Progenitor cell of endocrine pancreas (in vitro differentiated cells): ENCODE data around the gene STK10. TPM values are rescaled to one million over a fixed set of nuclear protein-coding genes. Genes with fewer than 3 reads are reported as not detected.

Experiments
- DNase-seq: peaks from one replicate; pipeline ENCODE4 v3.0.0; 2021; ENCODE audit warnings: low spot score; ENCODE audit not compliant: unreplicated experiment
- H3K27ac Mint-ChIP-seq: 2 replicates; pipeline ENCODE4 v1.8.0; 2021; ENCODE audit warnings: mild to moderate bottlenecking, moderate library complexity, mixed read lengths
- H3K27me3 Mint-ChIP-seq: 2 replicates; pipeline ENCODE4 v1.8.0; 2021; ENCODE audit warnings: mixed read lengths
- H3K36me3 Mint-ChIP-seq: 2 replicates; pipeline ENCODE4 v1.8.0; 2022; ENCODE audit warnings: mixed read lengths; ENCODE audit not compliant: insufficient read depth
- H3K4me1 Mint-ChIP-seq: 2 replicates; pipeline ENCODE4 v1.8.0; 2021; ENCODE audit warnings: low read depth, mixed read lengths
- H3K4me3 Mint-ChIP-seq: 2 replicates; pipeline ENCODE4 v1.8.0; 2021; ENCODE audit warnings: low read depth, mild to moderate bottlenecking, moderate library complexity, mixed read lengths
- H3K9me3 Mint-ChIP-seq: 2 replicates; pipeline ENCODE4 v1.8.0; 2021; ENCODE audit warnings: low read depth, mixed read lengths
- total RNA-seq: library from RNA; stranded (reverse); gene quantifications from 2 replicates; pipeline ENCODE4 v1.2.1, GENCODE V29; 2021
- TF ChIP-seq, protein P1 (sequence below): fragments of 200-600 bp; sonication (generic); IDR thresholded peaks from one replicate; pipeline ENCODE4 v1.5.0; 2021; ENCODE audit warnings: antibody characterized with exemption, mild to moderate bottlenecking; ENCODE audit not compliant: unreplicated experiment

Gene STK10
- total RNA-seq, 1 donor from 2014 or later: 18.1 TPM

DNA sequence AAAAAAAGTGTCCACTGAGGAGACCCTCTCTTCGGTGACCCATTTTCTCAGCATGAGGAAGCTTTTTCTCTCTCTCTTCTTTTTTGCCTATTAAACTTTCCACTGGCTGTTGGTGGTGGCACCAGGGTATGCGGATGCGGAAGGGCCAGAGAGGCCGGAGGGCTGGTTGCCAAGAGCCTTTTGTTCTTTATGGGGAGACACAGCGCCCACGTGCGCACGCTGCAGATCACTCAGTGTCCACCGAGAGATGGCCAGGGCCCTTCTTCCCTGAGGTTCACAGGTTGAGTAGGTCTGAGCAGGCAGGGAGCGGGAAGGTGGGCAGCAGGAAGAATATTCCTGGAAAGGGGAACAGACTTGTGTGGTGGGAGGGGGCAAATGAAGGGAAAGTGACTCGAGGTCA, 69.1 kb downstream of the STK10 start:
- Mint-ChIP-seq H3K27me3 (no peaks in the 10 kb centered on the region), H3K4me1 (no peaks in the 10 kb centered on the region), H3K4me3 (no peak overlapping the region), H3K36me3 (peaks cover 1% of the 10 kb centered on the region), H3K27ac (no peak overlapping the region), H3K9me3 (no peaks in the 10 kb centered on the region)
- TF ChIP-seq, protein P1, sequence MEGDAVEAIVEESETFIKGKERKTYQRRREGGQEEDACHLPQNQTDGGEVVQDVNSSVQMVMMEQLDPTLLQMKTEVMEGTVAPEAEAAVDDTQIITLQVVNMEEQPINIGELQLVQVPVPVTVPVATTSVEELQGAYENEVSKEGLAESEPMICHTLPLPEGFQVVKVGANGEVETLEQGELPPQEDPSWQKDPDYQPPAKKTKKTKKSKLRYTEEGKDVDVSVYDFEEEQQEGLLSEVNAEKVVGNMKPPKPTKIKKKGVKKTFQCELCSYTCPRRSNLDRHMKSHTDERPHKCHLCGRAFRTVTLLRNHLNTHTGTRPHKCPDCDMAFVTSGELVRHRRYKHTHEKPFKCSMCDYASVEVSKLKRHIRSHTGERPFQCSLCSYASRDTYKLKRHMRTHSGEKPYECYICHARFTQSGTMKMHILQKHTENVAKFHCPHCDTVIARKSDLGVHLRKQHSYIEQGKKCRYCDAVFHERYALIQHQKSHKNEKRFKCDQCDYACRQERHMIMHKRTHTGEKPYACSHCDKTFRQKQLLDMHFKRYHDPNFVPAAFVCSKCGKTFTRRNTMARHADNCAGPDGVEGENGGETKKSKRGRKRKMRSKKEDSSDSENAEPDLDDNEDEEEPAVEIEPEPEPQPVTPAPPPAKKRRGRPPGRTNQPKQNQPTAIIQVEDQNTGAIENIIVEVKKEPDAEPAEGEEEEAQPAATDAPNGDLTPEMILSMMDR: no peak
- no peak for DNase-seq

DNA sequence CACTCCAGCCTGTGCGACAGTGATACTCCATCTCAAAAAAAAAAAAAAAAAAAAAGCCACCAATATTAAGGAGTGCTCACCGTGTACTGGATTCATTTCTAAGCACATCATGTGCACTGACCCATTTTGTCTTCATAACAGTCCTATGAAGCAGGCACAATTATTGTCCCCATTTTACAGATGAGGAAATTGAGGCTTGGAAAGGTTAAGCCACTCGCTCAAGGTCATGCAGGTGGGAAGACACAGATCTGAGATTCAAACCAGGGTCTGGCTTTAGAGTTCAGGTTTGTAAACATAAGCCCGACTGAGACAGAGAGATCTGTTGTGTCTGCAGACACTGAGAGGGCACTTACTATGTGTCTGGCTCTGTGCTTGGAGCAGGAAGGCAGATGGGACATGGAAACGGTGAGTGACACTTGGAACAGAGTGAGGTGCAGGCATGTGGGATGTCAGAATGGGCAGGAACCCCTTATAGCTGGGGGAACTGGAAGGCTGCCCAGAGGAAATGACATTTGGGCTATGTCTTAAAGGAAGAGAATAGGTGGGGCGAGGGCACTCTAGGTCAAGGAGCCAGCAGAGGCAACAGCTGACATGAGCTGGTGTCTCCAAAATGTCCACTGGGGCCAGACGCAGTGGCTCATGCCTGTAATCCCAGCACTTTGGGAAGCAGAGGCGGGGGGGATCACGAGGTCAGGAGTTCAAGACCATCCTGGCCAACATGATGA, 69.9 kb downstream of the STK10 start:
- Mint-ChIP-seq H3K27ac (no peak overlapping the region), H3K4me3 (no peak overlapping the region), H3K36me3 (peaks cover 1% of the 10 kb centered on the region), H3K27me3 (no peaks in the 10 kb centered on the region), H3K4me1 (no peaks in the 10 kb centered on the region), H3K9me3 (no peaks in the 10 kb centered on the region)
- DNase-seq: no peak
- TF ChIP-seq, protein P1: no peak

DNA sequence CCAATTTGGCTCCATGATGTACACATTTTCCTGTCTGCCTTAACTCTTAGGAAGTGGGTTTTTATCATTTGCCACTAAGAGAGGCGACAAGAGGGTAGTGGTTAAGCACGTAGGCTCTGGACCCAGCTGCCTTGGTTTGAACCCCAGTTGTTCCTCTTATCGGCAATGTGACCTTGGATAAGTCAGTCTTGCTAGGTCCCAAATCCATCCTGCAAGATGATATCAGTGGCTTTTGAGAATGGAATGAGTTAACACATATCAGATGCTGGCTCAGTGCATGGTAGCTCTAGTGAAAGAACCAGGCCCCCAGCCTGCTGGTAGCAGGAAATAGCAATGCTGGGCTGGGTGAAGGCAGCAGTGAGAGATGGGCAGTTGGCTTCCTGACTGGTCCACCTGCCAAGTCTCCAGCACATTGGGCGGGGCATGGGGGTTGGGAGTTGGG, 72.5 kb downstream of the STK10 start:
- peaks cover 1% of the 10 kb centered on the region for H3K36me3 Mint-ChIP-seq
- no peak overlapping the region for H3K4me3 Mint-ChIP-seq

DNA sequence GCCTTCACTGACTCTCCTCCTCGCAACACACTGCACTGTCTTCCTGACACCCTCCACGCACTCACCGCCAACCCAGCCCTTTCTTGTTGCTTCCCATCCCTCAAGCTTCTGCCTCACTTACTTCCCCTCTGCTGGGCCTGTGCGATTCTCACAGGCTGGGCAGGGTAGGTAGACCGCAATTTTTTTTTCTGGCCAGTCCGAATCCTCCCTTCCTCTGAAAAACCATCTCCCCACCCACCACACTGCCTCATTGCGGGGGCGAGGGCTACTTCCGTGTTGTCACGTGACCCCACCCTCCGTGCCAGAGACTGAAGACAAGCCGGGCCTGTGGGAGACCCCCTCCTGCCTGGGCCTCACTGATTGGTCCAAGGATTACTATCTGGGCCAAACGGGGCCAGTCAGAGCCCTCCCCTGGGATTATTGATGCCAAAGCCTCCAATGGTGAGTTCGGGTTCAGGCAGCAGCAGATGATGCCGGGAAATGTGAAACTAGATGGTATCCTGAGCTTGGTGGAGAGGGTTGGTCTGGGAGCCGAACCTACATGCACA, 73.1 kb downstream of the STK10 start:
- H3K4me3 Mint-ChIP-seq: no peak overlapping the region
- H3K27ac Mint-ChIP-seq: no peak overlapping the region
- no peaks in the 10 kb centered on the region for H3K9me3 Mint-ChIP-seq
- H3K36me3 Mint-ChIP-seq: peaks cover 1% of the 10 kb centered on the region
- H3K27me3 Mint-ChIP-seq: no peaks in the 10 kb centered on the region
- TF ChIP-seq, protein P1: no peak
- no peaks in the 10 kb centered on the region for H3K4me1 Mint-ChIP-seq
- DNase-seq: no peak

More for the DNA sequence above, 72.5 kb downstream of the STK10 start:
- H3K27ac Mint-ChIP-seq: no peak overlapping the region
- no peak for DNase-seq
- H3K9me3 Mint-ChIP-seq: no peaks in the 10 kb centered on the region
- H3K4me1 Mint-ChIP-seq: no peaks in the 10 kb centered on the region
- no peaks in the 10 kb centered on the region for H3K27me3 Mint-ChIP-seq
- TF ChIP-seq, protein P1: no peak

DNA sequence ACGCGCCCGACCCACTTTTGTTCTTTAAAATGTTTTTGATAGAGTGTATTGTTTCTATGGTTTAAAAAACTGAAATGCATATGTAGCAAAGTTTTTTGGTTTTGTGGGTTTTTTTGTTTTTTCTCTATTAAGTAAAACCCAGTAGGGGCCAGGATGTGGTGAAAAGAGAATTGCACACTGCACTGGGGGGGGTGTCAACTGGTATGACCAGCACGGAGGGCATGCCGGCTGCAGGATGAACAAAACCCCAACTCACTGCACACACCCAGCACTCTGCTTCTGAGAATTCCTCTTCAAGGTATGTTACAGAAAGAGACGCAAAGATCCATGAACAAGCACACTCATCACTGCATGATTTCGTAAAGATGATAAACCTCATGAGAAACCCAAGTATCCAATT, 75.0 kb downstream of the STK10 start:
- H3K9me3 Mint-ChIP-seq: no peaks in the 10 kb centered on the region
- no peak for DNase-seq

More for the DNA sequence above, 75.0 kb downstream of the STK10 start:
- no peak overlapping the region for H3K27ac Mint-ChIP-seq
- no peaks in the 10 kb centered on the region for H3K4me1 Mint-ChIP-seq
- H3K27me3 Mint-ChIP-seq: no peaks in the 10 kb centered on the region
- TF ChIP-seq, protein P1: no peak
- no peak overlapping the region for H3K4me3 Mint-ChIP-seq
- peaks cover 1% of the 10 kb centered on the region for H3K36me3 Mint-ChIP-seq
